Measurements from ENCODE around the gene ZYX. TPM values are rescaled to one million over a fixed set of nuclear protein-coding genes. Genes with fewer than 3 reads are reported as not detected.
A peak's percentile ranks its signal among the peaks of the same experiment; 100 is the strongest.

The ZYX gene
- polyA plus RNA-seq, 1 donor from 2014 or later = 10.0 TPM

DNA sequence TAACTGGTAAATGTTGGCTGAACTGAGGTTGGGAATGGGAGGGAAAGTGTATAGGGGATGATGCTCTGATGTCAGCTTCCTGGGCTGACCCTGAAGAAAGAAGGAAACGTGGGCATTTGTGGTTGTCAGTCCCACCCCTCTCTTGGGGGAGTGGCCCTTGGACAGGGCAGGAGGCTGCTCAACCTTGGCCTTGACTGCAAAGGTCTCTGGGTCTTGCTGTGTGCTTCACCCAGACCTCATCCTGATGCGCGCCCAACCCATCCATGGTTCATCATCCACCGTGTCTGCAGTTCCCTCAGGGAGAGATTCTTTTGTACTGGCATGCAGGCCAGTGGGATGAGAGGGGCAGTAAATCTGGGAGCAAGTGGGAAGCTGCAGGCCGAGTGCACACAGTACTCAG lies 4.7 kb upstream of the ZYX start:
- H3K9me2 ChIP-seq (ENCODE audit: insufficient read depth, low read length) = no peaks in the 10 kb centered on the region
- no peak overlapping the region for H2AFZ ChIP-seq (ENCODE audit: low read depth, low read length)
- H3K27me3 ChIP-seq (ENCODE audit: insufficient read depth, low read depth, low read length) = no peaks in the 10 kb centered on the region
- no peak overlapping the region for H3K4me2 ChIP-seq (ENCODE audit: low read length)
- no peak for TF ChIP-seq SMC3 (conservative IDR thresholded peaks at IDR 0.05; ENCODE audit: poor library complexity)
- no peak for TF ChIP-seq EP300 (conservative IDR thresholded peaks at IDR 0.05; ENCODE audit: poor library complexity, severe bottlenecking)
- TF ChIP-seq MXI1 (conservative IDR thresholded peaks at IDR 0.05; ENCODE audit: poor library complexity, severe bottlenecking) = no peak
- no peak for TF ChIP-seq TAF1 (IDR thresholded peaks at IDR 0.05; ENCODE audit: low read depth)
- no peak for TF ChIP-seq EZH2 (IDR thresholded peaks at IDR 0.05; ENCODE audit: borderline replicate concordance, insufficient read depth, low read length, poor library complexity, severe bottlenecking)
- TF ChIP-seq RAD21 (conservative IDR thresholded peaks at IDR 0.05) = no peak
- TF ChIP-seq CTCF (IDR thresholded peaks at IDR 0.05; ENCODE audit: poor library complexity, severe bottlenecking) = no peak
- TF ChIP-seq REST (IDR thresholded peaks at IDR 0.05; ENCODE audit: borderline replicate concordance) = no peak
- no peak for TF ChIP-seq POLR2AphosphoS5 (IDR thresholded peaks at IDR 0.05)
- H3K4me3 ChIP-seq (ENCODE audit: low read length) = no peak overlapping the region
- no peaks in the 10 kb centered on the region for H3F3A ChIP-seq (ENCODE audit: insufficient read depth, low read length, poor library complexity, severe bottlenecking)
- no peaks in the 10 kb centered on the region for H4K20me1 ChIP-seq (ENCODE audit: insufficient read depth)
- H3K36me3 ChIP-seq (ENCODE audit: insufficient read depth, low read length) = no peaks in the 10 kb centered on the region
- H3K9ac ChIP-seq (ENCODE audit: low read length) = no peak overlapping the region
- no peak overlapping the region for H3K27ac ChIP-seq (ENCODE audit: low read length)
- no peaks in the 10 kb centered on the region for H3K79me2 ChIP-seq (replicated peaks; ENCODE audit: insufficient read depth, low read length)
- H3K9me3 ChIP-seq (ENCODE audit: low read length) = no peaks in the 10 kb centered on the region

- peak overlapping the region; percentile 100 for H3K4me3 ChIP-seq (ENCODE audit: low read length)
- no peaks in the 10 kb centered on the region for H4K20me1 ChIP-seq (ENCODE audit: insufficient read depth)
- no peak overlapping the region for H2AFZ ChIP-seq (ENCODE audit: low read depth, low read length)
- peak overlapping the region; percentile 100 for H3K9ac ChIP-seq (ENCODE audit: low read length)
- peak overlapping the region; percentile 50 for H3K4me2 ChIP-seq (ENCODE audit: low read length)
- H3K9me2 ChIP-seq (ENCODE audit: insufficient read depth, low read length) = no peaks in the 10 kb centered on the region
- peaks cover 6% of the 10 kb centered on the region for H3K79me2 ChIP-seq (replicated peaks; ENCODE audit: insufficient read depth, low read length)
- no peaks in the 10 kb centered on the region for H3K27me3 ChIP-seq (ENCODE audit: insufficient read depth, low read depth, low read length)
- H3K36me3 ChIP-seq (ENCODE audit: insufficient read depth, low read length) = no peaks in the 10 kb centered on the region
- H3K27ac ChIP-seq (ENCODE audit: low read length) = peak overlapping the region; percentile 85
- no peaks in the 10 kb centered on the region for H3F3A ChIP-seq (ENCODE audit: insufficient read depth, low read length, poor library complexity, severe bottlenecking)
- no peaks in the 10 kb centered on the region for H3K9me3 ChIP-seq (ENCODE audit: low read length)
- TF ChIP-seq EZH2 (IDR thresholded peaks at IDR 0.05; ENCODE audit: borderline replicate concordance, insufficient read depth, low read length, poor library complexity, severe bottlenecking) (no peak), MXI1 (conservative IDR thresholded peaks at IDR 0.05; ENCODE audit: poor library complexity, severe bottlenecking) (no peak), TAF1 (IDR thresholded peaks at IDR 0.05; ENCODE audit: low read depth) (no peak), RAD21 (conservative IDR thresholded peaks at IDR 0.05) (no peak), CTCF (IDR thresholded peaks at IDR 0.05; ENCODE audit: poor library complexity, severe bottlenecking) (no peak), SMC3 (conservative IDR thresholded peaks at IDR 0.05; ENCODE audit: poor library complexity) (no peak), EP300 (conservative IDR thresholded peaks at IDR 0.05; ENCODE audit: poor library complexity, severe bottlenecking) (no peak), POLR2AphosphoS5 (IDR thresholded peaks at IDR 0.05) (no peak), REST (IDR thresholded peaks at IDR 0.05; ENCODE audit: borderline replicate concordance) (no peak)
Observed at GRCh38 chr7:143379611-143380259, 1.4 kb upstream of the ZYX start.
